ENCODE measurements around the gene RNF44.
A peak's percentile ranks its signal among the peaks of the same experiment; 100 is the strongest.

RNF44 gene

DNA sequence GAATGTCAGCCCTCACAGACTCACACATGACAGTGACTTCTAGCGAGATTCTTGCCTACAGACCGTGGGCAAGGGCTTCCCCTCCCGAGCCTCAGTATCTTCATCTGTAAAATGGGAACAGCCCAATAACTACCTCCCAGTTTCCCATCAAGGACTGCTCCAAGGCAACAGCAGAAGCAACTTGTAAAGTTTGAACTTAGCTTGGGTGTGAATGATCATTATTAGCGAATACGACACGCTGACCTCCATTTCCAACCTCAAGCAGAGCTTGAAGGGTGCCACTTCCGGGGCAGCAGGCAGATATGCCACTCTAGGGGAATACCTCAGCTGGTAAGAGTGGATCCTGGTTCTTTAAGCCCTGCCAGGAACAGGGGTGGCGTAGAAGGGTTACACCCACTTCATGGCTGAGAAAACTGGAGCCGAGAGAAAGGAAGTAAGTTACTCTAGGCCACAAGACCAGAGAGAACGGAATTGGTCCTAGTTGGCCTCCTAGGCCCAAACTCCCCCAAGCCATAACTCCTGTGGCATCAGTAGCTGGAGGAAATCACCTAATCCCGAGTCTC is 2.0 kb downstream of the RNF44 start:
- H3K4me3 ChIP-seq (ENCODE audit: low read length), result peak overlapping the region; percentile 78; the same call in 1 of the 2 replicates
- no peak for TF ChIP-seq ZNF274 (IDR thresholded peaks at IDR 0.05; ENCODE audit: low read depth, low read length)

DNA sequence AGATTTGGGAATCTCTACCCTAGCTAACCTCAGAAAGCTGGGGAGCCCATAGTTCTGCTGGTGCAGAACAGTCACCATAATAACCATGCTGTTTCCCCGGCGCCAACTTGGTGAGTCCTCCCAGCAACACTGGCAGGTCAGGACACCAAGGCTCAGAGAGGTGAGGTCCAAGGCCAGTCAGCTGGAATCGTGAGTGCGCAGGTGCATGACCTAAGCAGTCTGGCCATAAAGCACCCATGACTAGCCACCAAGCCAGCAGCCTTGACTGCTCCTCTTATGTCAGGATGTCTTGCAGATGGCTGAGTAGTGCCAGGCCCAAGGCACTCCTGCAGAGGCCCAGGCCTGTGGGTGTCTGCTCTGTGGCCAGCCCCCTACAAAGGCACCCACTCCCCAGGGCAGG is 2.6 kb downstream of the RNF44 start:
- H3K4me3 ChIP-seq (ENCODE audit: low read length), result peak overlapping the region; percentile 78; the same call in 1 of the 2 replicates
- no peak for TF ChIP-seq ZNF274 (IDR thresholded peaks at IDR 0.05; ENCODE audit: low read depth, low read length)

DNA sequence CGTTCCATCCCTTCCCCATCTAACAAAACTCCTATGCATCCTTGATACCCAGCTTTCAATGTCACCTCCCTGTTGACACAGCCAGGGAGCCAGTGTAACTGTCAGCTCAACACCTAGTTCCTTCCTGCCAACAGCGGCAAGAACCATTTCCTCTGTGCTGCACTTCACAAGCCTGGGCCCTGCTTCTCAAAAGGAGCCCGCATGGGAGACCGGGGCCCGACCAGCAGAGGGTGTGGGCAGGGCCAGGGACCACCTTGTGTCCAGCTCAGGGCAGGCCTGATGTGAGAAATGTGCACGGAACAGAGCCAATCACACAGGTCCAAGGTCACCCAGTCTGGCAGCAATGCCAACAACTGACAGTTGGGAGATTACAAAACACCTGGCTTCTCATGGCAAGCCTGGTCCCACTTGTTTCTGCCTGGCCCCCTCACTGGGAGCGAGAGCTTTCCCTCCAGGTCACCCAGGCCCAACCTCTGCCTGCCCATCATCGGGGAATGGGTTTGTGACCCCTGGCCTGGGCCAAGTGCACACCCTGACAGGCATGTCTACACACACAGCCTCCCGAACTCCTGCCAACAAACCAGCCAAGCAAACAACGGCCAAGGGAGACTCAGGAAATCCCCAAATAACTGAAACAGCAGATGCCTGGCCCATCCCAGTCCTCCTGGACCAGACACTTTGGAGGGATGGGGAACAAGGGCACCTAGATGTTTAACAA is 3.1 kb downstream of the RNF44 start:
- H3K4me3 ChIP-seq (ENCODE audit: low read length), result peak overlapping the region; percentile 78; the same call in 1 of the 2 replicates
- TF ChIP-seq ZNF274 (IDR thresholded peaks at IDR 0.05; ENCODE audit: low read depth, low read length), result no peak

DNA sequence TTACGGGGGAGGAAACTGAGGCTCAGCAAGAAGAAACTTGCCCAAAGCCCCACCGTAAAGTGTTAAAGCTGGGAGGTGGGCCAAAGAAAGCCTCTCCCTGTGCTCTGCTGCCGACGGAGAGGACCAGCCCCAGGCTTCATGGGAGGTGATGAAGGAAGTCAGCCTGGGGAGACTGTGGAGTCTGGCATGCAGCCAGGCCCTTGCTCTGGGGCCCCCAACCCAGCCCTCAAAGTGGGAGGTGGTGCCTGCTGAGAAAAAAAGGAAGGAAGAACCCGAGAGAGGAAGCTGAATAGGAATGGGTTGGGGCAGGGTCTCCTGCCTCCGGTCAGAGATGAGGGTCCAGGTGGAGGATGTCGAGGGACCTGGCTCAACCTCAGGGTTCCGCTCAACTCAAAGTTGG is 3.8 kb downstream of the RNF44 start:
- peak overlapping the region; percentile 78; the same call in 1 of the 2 replicates for H3K4me3 ChIP-seq (ENCODE audit: low read length)
- TF ChIP-seq ZNF274 (IDR thresholded peaks at IDR 0.05; ENCODE audit: low read depth, low read length), result no peak

DNA sequence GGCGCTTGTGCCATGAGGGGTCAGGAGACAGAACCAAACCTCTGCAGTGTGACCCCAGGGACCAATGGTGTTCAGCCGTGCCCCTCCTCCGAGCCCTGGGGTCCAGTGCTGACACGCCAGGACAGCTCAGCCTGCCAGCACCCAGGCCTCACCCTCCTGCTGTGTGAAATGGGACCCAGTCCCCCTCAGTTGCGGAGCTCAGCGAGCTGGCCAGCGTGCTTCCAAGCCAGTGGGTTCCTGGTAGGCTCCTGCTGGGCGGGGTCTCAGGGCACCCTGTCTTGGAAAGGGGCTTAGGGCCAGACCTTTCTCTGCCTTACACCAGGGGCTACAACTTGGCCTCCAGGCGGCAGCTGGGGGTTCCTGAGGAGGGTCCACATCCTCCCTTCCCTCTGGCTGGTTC is 4.4 kb downstream of the RNF44 start:
- no peak overlapping the region; the same call in 1 of the 2 replicates for H3K4me3 ChIP-seq (ENCODE audit: low read length)
- TF ChIP-seq ZNF274 (IDR thresholded peaks at IDR 0.05; ENCODE audit: low read depth, low read length), result no peak

GRCh38 chr5:176531902-176532493 is 5.2 kb downstream of the RNF44 start:
- TF ChIP-seq ZNF274 (IDR thresholded peaks at IDR 0.05; ENCODE audit: low read depth, low read length), result no peak

GRCh38 chr5:176530983-176531901 is 6.0 kb downstream of the RNF44 start:
- TF ChIP-seq ZNF274 (IDR thresholded peaks at IDR 0.05; ENCODE audit: low read depth, low read length), result no peak
- no peak overlapping the region; the same call in 1 of the 2 replicates for H3K4me3 ChIP-seq (ENCODE audit: low read length)

More at GRCh38 chr5:176531902-176532493, 5.2 kb downstream of the RNF44 start:
- H3K4me3 ChIP-seq (ENCODE audit: low read length), result no peak overlapping the region

DNA sequence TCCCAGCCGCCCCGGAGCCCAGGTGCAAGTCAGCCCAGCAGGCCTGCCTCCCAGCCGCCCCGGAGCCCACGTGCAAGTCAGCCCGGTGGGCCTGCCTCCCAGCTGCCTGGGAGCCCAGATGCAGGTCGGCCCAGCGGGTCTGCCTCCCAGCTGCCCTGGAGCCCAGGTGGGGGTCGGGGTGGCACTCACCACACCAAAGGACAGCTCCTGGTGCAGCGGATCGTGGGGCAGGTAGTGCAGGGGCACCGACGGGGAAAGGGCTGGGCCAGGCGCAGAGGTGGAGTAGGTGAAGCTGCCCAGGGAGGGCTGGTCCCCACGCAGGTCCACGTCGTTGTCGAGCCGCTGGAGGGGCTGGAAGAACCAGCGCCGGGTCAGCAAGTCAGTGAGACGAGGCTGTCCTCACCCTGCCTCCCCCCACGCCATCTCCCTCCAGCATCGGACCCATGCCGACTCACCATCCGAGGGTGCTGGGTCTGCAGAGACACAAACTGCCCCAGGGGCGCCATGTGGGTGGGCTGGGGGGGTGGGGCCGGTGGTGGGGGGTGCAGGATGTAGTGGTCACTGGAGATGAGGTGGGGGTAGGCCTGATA is 6.7 kb downstream of the RNF44 start:
- H3K4me3 ChIP-seq (ENCODE audit: low read length), result no peak overlapping the region; the same call in 1 of the 2 replicates
- TF ChIP-seq ZNF274 (IDR thresholded peaks at IDR 0.05; ENCODE audit: low read depth, low read length), result no peak

GRCh38 chr5:176529741-176530141 is 7.5 kb downstream of the RNF44 start:
- H3K4me3 ChIP-seq (ENCODE audit: low read length), result no peak overlapping the region; the same call in 1 of the 2 replicates
- TF ChIP-seq ZNF274 (IDR thresholded peaks at IDR 0.05; ENCODE audit: low read depth, low read length), result no peak

DNA sequence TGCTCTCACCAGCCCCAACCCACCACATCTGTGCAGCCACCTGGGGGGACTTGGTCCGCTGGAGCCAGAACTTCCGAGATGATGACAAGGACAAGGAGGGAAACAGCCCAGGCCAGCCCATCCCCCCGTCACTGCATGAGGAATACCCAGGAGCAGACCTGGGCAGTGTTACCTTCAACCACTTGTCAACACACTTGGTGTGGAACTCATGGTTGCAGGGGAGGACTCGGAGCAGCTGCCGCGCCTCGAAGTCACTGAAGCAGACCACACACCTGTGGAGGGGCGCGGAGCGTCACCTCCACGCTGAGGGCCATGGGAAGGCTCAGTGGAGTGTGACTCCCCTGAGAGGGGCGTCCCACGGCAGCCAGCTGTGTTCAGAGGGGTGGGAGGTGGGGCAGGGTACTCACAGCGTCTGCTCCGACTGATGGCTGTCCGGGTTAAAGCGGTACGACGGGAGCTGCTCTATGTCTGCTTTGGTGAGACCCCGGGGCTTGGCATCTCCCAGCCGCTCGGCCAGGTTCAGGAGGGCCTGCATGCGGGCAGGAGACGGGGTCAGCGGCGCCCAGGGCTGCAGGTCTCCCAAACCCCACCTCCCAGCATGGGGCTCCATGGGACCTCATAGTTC is 8.0 kb downstream of the RNF44 start:
- TF ChIP-seq ZNF274 (IDR thresholded peaks at IDR 0.05; ENCODE audit: low read depth, low read length), result no peak
- H3K4me3 ChIP-seq (ENCODE audit: low read length), result no peak overlapping the region; the same call in 1 of the 2 replicates

DNA sequence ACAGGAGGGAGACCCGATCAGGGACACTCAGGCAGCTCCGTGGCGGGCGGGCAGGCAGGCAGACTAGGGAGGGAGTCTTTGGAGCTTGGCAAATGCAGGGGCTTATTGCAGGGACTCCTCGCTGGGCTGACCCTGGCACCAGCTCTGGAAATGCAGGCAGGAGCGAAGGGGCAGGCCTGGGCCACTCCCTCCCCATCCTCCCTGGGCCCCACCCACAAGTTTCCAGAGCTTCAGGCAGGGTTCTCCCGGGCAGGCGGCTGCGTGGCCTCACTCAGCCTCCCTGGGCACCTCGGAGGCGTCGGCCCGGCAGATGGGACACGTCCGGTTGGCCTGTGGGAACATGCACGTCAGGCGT is 8.5 kb downstream of the RNF44 start:
- H3K4me3 ChIP-seq (ENCODE audit: low read length), result no peak overlapping the region
- no peak for TF ChIP-seq ZNF274 (IDR thresholded peaks at IDR 0.05; ENCODE audit: low read depth, low read length)

DNA sequence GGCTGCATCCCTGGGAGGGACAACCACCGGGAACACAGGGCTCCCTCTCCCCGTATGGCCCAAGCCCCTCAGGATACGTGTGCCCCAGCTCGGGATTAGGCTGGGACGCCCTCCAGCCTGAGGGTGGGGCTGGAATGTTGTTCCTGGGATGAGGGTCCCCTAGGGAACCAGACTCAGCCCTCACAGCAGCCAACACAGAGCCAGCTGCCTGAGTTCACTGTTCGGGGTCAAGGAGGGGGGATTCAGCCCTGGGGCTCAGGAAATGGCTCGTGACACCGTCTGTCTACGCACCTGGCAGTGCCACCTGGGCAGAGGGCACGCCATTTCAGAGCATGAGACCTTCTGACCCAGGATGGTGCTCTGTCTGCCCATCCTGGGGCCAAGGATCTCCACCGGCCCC is 8.9 kb downstream of the RNF44 start:
- no peak for TF ChIP-seq ZNF274 (IDR thresholded peaks at IDR 0.05; ENCODE audit: low read depth, low read length)
- H3K4me3 ChIP-seq (ENCODE audit: low read length), result no peak overlapping the region
